IMR-90 (cell line): ENCODE data around the gene RFTN1. TPM values are rescaled to one million over a fixed set of nuclear protein-coding genes. Genes with fewer than 3 reads are reported as not detected.

Experiments used
- ATAC-seq: fragments of 200-7000 bp; cut with Tn5 transposase; 2 replicates; pipeline ENCODE4 v1.9.1; 2020; ENCODE audit warnings: low read depth, mild to moderate bottlenecking, moderate library complexity
- BruUV-seq: library from RNA; stranded (reverse); fragments of 400-500 nt; replicated peaks from 2 replicates; lab custom pipeline; 2021; lab: Mats Ljungman, UMichigan
- CTCF ChIA-PET: fragments of 300-600 bp; formaldehyde crosslinking; extraction: SDS; loops from one replicate; lab custom pipeline; 2021; ENCODE audit warnings: antibody characterized with exemption; lab: Yijun Ruan, JAX
- POLR2A ChIA-PET: fragments of 300-600 bp; sonication (Branson Sonifier 250); formaldehyde crosslinking; loops from one replicate; lab custom pipeline; 2022; ENCODE audit warnings: antibody characterized with exemption; ENCODE audit not compliant: unreplicated experiment; lab: Charles Lee
- DNase-seq: peaks from one replicate; pipeline ENCODE4 v3.0.0; 2013
- H2AFZ ChIP-seq: replicated peaks from 2 replicates; pipeline ENCODE3; 2013; ENCODE audit warnings: low read length, mild to moderate bottlenecking; ENCODE audit not compliant: poor library complexity
- H2AK5ac ChIP-seq: 2 replicates; pipeline ENCODE4 v1.6.1; 2013; ENCODE audit warnings: low read depth, low read length, inconsistent platforms
- H2AK9ac ChIP-seq: replicated peaks from 2 replicates; pipeline ENCODE3; 2013; ENCODE audit warnings: mild to moderate bottlenecking, low read depth, low read length, moderate library complexity; ENCODE audit not compliant: poor library complexity
- H2BK120ac ChIP-seq: 2 replicates; pipeline ENCODE4 v1.6.1; 2013; ENCODE audit warnings: low read depth, low read length, inconsistent platforms
- H2BK15ac ChIP-seq: 3 replicates; pipeline ENCODE4 v1.6.1; 2013; ENCODE audit warnings: low read depth, low read length, inconsistent platforms
- H2BK20ac ChIP-seq: 2 replicates; pipeline ENCODE4 v1.6.1; 2013; ENCODE audit warnings: low read depth, mild to moderate bottlenecking, inconsistent platforms, low read length, moderate library complexity
- H2BK5ac ChIP-seq: 2 replicates; pipeline ENCODE4 v1.6.1; 2013; ENCODE audit warnings: mild to moderate bottlenecking, low read depth, low read length, inconsistent platforms; ENCODE audit not compliant: poor library complexity, severe bottlenecking
- H3K14ac ChIP-seq: replicated peaks from 2 replicates; pipeline ENCODE4 v1.6.1; 2013; ENCODE audit warnings: low read depth, low read length, inconsistent platforms
- H3K18ac ChIP-seq: 2 replicates; pipeline ENCODE4 v1.6.1; 2013; ENCODE audit warnings: low read depth, low read length, control low read depth
- H3K23ac ChIP-seq: 2 replicates; pipeline ENCODE4 v1.6.1; 2013; ENCODE audit warnings: low read depth, low read length, inconsistent platforms
- H3K27ac ChIP-seq: 2 replicates; pipeline ENCODE4 v1.5.1; 2013; ENCODE audit warnings: mild to moderate bottlenecking, control low read depth, low read length; ENCODE audit not compliant: insufficient read depth
- H3K27me3 ChIP-seq: 2 replicates; pipeline ENCODE4 v1.6.1; 2013; ENCODE audit warnings: low read length; ENCODE audit not compliant: control insufficient read depth, insufficient read depth
- H3K36me3 ChIP-seq: 2 replicates; pipeline ENCODE4 v1.6.1; 2013; ENCODE audit warnings: low read length, mixed read lengths; ENCODE audit not compliant: control insufficient read depth, insufficient read depth
- H3K4ac ChIP-seq: 2 replicates; pipeline ENCODE4 v1.6.1; 2013; ENCODE audit warnings: low read depth, low read length, inconsistent platforms
- H3K4me1 ChIP-seq: 2 replicates; pipeline ENCODE4 v1.6.1; 2013; ENCODE audit warnings: low read length, mixed read lengths; ENCODE audit not compliant: control insufficient read depth, insufficient read depth
- H3K4me2 ChIP-seq: 2 replicates; pipeline ENCODE4 v1.6.1; 2013; ENCODE audit warnings: low read depth, mild to moderate bottlenecking, control low read depth, low read length, moderate library complexity
- H3K4me3 ChIP-seq: 2 replicates; pipeline ENCODE4 v1.5.1; 2013; ENCODE audit warnings: low read depth, mild to moderate bottlenecking, control low read depth, low read length, moderate library complexity; ENCODE audit not compliant: insufficient read depth
- H3K56ac ChIP-seq: 2 replicates; pipeline ENCODE4 v1.6.1; 2013; ENCODE audit warnings: low read length, inconsistent platforms; ENCODE audit not compliant: insufficient read depth; ENCODE audit errors: extremely low read depth
- H3K79me1 ChIP-seq, 2 experiments: 2 replicates each; pipeline ENCODE4 v1.6.1; 2013; ENCODE audit warnings: low read length in 2 of 2, inconsistent platforms in 1 of 2, low read depth in 1 of 2
- H3K9ac ChIP-seq: 2 replicates; pipeline ENCODE4 v1.6.1; 2013; ENCODE audit warnings: low read depth, low read length, control low read depth
- H3K9me1 ChIP-seq: 2 replicates; pipeline ENCODE4 v1.6.1; 2013; ENCODE audit warnings: low read length, inconsistent platforms; ENCODE audit not compliant: insufficient read depth
- H3K9me3 ChIP-seq: 2 replicates; pipeline ENCODE4 v1.6.1; 2013; ENCODE audit warnings: low read length; ENCODE audit not compliant: control insufficient read depth, insufficient read depth
- H4K20me1 ChIP-seq: 2 replicates; pipeline ENCODE4 v1.6.1; 2013; ENCODE audit warnings: low read length, inconsistent platforms; ENCODE audit not compliant: insufficient read depth
- H4K5ac ChIP-seq: 2 replicates; pipeline ENCODE4 v1.6.1; 2013; ENCODE audit warnings: mild to moderate bottlenecking, low read depth, low read length, control low read depth
- H4K8ac ChIP-seq, 2 experiments: 2 replicates each; pipeline ENCODE4 v1.6.1; 2013; ENCODE audit warnings: low read depth in 2 of 2, low read length in 2 of 2, control low read depth in 1 of 2, inconsistent platforms in 1 of 2
- H4K91ac ChIP-seq: 2 replicates; pipeline ENCODE4 v1.6.1; 2013; ENCODE audit warnings: low read depth, low read length, inconsistent platforms; ENCODE audit not compliant: insufficient read depth
- BHLHE40 ChIP-seq: fragments of 150-350 bp; IDR thresholded peaks from 2 replicates; pipeline ENCODE4 v1.6.1; 2016; ENCODE audit warnings: mild to moderate bottlenecking, low read depth, low read length
- CEBPB ChIP-seq: IDR thresholded peaks from 2 replicates; pipeline ENCODE4 v1.6.1; 2012; ENCODE audit warnings: low read depth, low read length, improper control_type of control experiment
- CHD1 ChIP-seq: IDR thresholded peaks from 2 replicates; pipeline ENCODE4 v1.6.1; 2012; ENCODE audit warnings: low read depth, low read length, improper control_type of control experiment
- CTCF ChIP-seq: conservative IDR thresholded peaks from 2 replicates; pipeline ENCODE4 v1.5.1; 2012; ENCODE audit warnings: mild to moderate bottlenecking, low read depth, low read length, improper control_type of control experiment
- ELK1 ChIP-seq: fragments of 150-350 bp; IDR thresholded peaks from 2 replicates; pipeline ENCODE4 v1.6.1; 2016; ENCODE audit warnings: low read depth, mild to moderate bottlenecking, low read length, moderate library complexity, borderline replicate concordance
- FOS ChIP-seq: fragments of 150-350 bp; IDR thresholded peaks from 2 replicates; pipeline ENCODE4 v1.6.1; 2016; ENCODE audit warnings: low read depth, low read length
- MAFK ChIP-seq: IDR thresholded peaks from 2 replicates; pipeline ENCODE4 v1.6.1; 2012; ENCODE audit warnings: low read depth, low read length, improper control_type of control experiment
- MAZ ChIP-seq: IDR thresholded peaks from 2 replicates; pipeline ENCODE4 v1.6.1; 2012; ENCODE audit warnings: low read depth, mild to moderate bottlenecking, low read length, improper control_type of control experiment, moderate library complexity, borderline replicate concordance
- MXI1 ChIP-seq: IDR thresholded peaks from 2 replicates; pipeline ENCODE4 v1.6.1; 2012; ENCODE audit warnings: low read depth, mild to moderate bottlenecking, low read length, moderate library complexity, borderline replicate concordance
- NFE2L2 ChIP-seq: fragments of 150-350 bp; IDR thresholded peaks from 2 replicates; pipeline ENCODE4 v1.6.1; 2016; ENCODE audit warnings: low read depth, mild to moderate bottlenecking, low read length
- POLR2A ChIP-seq: IDR thresholded peaks from 2 replicates; pipeline ENCODE4 v1.6.1; 2012; ENCODE audit warnings: mild to moderate bottlenecking, low read depth, low read length
- RAD21 ChIP-seq: IDR thresholded peaks from 2 replicates; pipeline ENCODE4 v1.6.1; 2012; ENCODE audit warnings: low read length, improper control_type of control experiment
- RCOR1 ChIP-seq: IDR thresholded peaks from 2 replicates; pipeline ENCODE4 v1.6.1; 2012; ENCODE audit warnings: mild to moderate bottlenecking, low read length, improper control_type of control experiment; ENCODE audit not compliant: insufficient replicate concordance
- RFX5 ChIP-seq: IDR thresholded peaks from 2 replicates; pipeline ENCODE4 v1.8.0; 2012; ENCODE audit warnings: low read depth, mild to moderate bottlenecking, low read length, moderate library complexity
- SMC3 ChIP-seq: fragments of 150-350 bp; IDR thresholded peaks from 2 replicates; pipeline ENCODE4 v1.6.1; 2016; ENCODE audit warnings: low read depth, mild to moderate bottlenecking, antibody characterized with exemption, low read length, moderate library complexity
- USF2 ChIP-seq: fragments of 150-350 bp; IDR thresholded peaks from 2 replicates; pipeline ENCODE4 v1.6.1; 2017; ENCODE audit warnings: mild to moderate bottlenecking, antibody characterized with exemption, low read length, low read depth
- WGBS, 2 experiments: methylation state at CpG; one replicate each; pipeline versions ENCODE4 v1.1.5 to v1.1.7; 2013; ENCODE audit warnings: missing lambda C conversion rate in 2 of 2; ENCODE audit not compliant: insufficient read length in 1 of 2; ENCODE audit errors: extremely low coverage in 2 of 2; 5-methylcytosine and 5-hydroxymethylcytosine counted together
- dilution Hi-C: fragments of 300-500 bp; cut with HindIII; formaldehyde crosslinking; loops from one replicate; pipeline ENCODE4 v1.14.3; 2018; ENCODE audit warnings: low sequenced_read_pairs; ENCODE audit not compliant: unreplicated experiment
- in situ Hi-C: fragments of 300-500 bp; cut with MboI; formaldehyde crosslinking; loops from 3 replicates; pipeline ENCODE4 v1.14.3; 2019; ENCODE audit warnings: low sequenced_read_pairs, inconsistent platforms, mixed read lengths
- intact Hi-C: fragments of 100-400 bp; cut with micrococcal nuclease; formaldehyde crosslinking; loops from 2 replicates; pipeline ENCODE4 v1.10.0; 2022
- polyA plus RNA-seq, 3 experiments: library from polyadenylated mRNA; depleted of rRNA; stranded (reverse); fragments of >200 nt; gene quantifications; 2 replicates each; pipeline ENCODE4 v1.2.3, GENCODE V29; 2012; ENCODE audit warnings: low replicate concordance in 1 of 3
- total RNA-seq: library from RNA; depleted of rRNA; stranded (reverse); fragments of >200 nt; gene quantifications from 2 replicates; pipeline ENCODE4 v1.2.3, GENCODE V29; 2012

The RFTN1 gene
- total and polyA plus RNA-seq, 2 of the 4 experiments (the other 2 are of a cell fraction): 45.0 to 52.0 TPM

- peaks cover 17% of the 10 kb centered on the region for H3K9me1 ChIP-seq
- no peak overlapping the region for H3K23ac ChIP-seq
- in situ Hi-C loops: no loop called here
- no peak overlapping the region for H4K5ac ChIP-seq
- POLR2A ChIA-PET: no interaction called here
- H3K79me1 ChIP-seq: peaks cover 38 to 72% of the 10 kb centered on the region in 2 experiments
- no peak overlapping the region for H3K4me2 ChIP-seq
- H3K4me1 ChIP-seq: peaks cover 13% of the 10 kb centered on the region
- H3K27ac ChIP-seq: no peak overlapping the region
- TF ChIP-seq RAD21 (no peak), NFE2L2 (no peak), ELK1 (no peak), BHLHE40 (no peak), RCOR1 (no peak), POLR2A (no peak), FOS (no peak), MAZ (no peak), MAFK (no peak), CTCF (no peak), CEBPB (no peak), SMC3 (no peak), CHD1 (no peak), RFX5 (no peak), MXI1 (no peak), USF2 (no peak)
- H2BK15ac ChIP-seq: no peak overlapping the region
- no peak overlapping the region for H2BK20ac ChIP-seq
- no peaks in the 10 kb centered on the region for H3K9me3 ChIP-seq
- no peak for ATAC-seq
- no peak overlapping the region for H2AK5ac ChIP-seq
- intact Hi-C loops: no loop called here
- no peak overlapping the region for H2AFZ ChIP-seq
- H4K20me1 ChIP-seq: peaks cover 9% of the 10 kb centered on the region; the same call in 1 of the 2 replicates
- DNase-seq: no peak
- H3K14ac ChIP-seq: no peak overlapping the region
- H4K8ac ChIP-seq: no peak overlapping the region
- no peak overlapping the region for H3K9ac ChIP-seq
- no peaks in the 10 kb centered on the region for H3K27me3 ChIP-seq
- H3K4ac ChIP-seq: no peak overlapping the region
- H3K36me3 ChIP-seq: peaks cover 25% of the 10 kb centered on the region
- H2BK5ac ChIP-seq: no peak overlapping the region
- dilution Hi-C loops: no loop called here
- H2BK120ac ChIP-seq: no peak overlapping the region
- BruUV-seq: no TSS peak
- no peak overlapping the region for H3K18ac ChIP-seq
- H3K4me3 ChIP-seq: no peak overlapping the region
- no peak overlapping the region for H3K56ac ChIP-seq
- no peak overlapping the region for H4K91ac ChIP-seq
- no peak overlapping the region for H2AK9ac ChIP-seq
- no CpG with 5 or more reads among the region's 3 CpGs for WGBS, 2 experiments
- CTCF ChIA-PET: no interaction called here
Measured at GRCh38 chr3:16488637-16489036, 24.9 kb downstream of the RFTN1 start.
